Astrocyte of the spinal cord (primary cell): ENCODE measurements around the gene STX16.
A peak's percentile ranks its signal among the peaks of the same experiment; 100 is the strongest.

Experiments used
- DNase-seq: peaks from one replicate; pipeline ENCODE4 v3.0.0; 2011; ENCODE audit warnings: low read depth, low spot score
- H3K4me3 ChIP-seq: 2 replicates; pipeline ENCODE4 v1.5.1; 2011; ENCODE audit warnings: low read depth, mild to moderate bottlenecking, low read length, moderate library complexity
- in situ Hi-C: cut with HindIII; loops from 2 replicates; pipeline ENCODE4 v1.10.0; 2017; ENCODE audit warnings: low sequenced_read_pairs
- TF ChIP-seq, protein P1 (sequence below): IDR thresholded peaks from 2 replicates; pipeline ENCODE4 v1.5.1; 2012; ENCODE audit warnings: low read depth, mild to moderate bottlenecking, low read length, inconsistent platforms

The STX16 gene

DNA sequence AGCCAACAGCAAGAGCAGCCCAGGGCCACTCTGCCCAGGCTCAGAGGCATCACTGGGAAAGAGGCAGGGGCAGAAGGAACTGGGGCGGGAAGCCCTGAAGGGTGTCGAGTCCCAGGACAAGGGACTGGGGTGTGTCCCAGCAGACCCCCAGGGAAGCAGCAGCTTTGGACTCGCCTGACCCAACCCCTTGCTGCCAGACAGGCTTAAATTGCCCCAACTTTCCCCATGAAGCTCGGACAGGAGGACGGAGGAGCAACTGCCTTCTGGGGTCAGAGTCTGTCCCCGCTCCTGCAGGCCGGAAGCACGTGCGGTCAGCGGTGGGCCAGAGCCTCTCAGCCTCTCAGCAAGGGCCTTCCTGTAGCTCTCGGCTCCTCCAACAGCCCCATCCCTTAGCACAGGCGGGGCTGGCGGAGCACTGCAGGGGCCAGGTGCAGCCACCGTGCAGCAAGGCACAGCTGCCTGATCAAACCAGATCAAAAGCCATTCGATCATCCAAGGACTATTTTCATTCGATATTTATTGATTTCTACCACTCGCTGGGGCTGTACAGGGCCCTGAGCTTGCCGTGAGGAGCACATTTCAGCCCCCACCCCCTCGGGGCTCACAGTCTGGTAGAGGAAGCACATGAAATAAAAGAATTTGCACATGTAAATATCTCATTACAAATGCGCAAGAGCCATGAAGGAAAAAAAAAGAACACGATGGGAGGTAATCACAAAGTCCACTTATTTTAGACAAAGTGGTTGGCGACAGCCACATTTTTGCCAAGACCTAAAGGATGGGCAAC lies 31.8 kb upstream of the STX16 start:
- in situ Hi-C loops: no loop called here
- TF ChIP-seq, protein P1, sequence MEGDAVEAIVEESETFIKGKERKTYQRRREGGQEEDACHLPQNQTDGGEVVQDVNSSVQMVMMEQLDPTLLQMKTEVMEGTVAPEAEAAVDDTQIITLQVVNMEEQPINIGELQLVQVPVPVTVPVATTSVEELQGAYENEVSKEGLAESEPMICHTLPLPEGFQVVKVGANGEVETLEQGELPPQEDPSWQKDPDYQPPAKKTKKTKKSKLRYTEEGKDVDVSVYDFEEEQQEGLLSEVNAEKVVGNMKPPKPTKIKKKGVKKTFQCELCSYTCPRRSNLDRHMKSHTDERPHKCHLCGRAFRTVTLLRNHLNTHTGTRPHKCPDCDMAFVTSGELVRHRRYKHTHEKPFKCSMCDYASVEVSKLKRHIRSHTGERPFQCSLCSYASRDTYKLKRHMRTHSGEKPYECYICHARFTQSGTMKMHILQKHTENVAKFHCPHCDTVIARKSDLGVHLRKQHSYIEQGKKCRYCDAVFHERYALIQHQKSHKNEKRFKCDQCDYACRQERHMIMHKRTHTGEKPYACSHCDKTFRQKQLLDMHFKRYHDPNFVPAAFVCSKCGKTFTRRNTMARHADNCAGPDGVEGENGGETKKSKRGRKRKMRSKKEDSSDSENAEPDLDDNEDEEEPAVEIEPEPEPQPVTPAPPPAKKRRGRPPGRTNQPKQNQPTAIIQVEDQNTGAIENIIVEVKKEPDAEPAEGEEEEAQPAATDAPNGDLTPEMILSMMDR: no peak
- DNase-seq: peak; percentile 59
- no peak overlapping the region for H3K4me3 ChIP-seq

DNA sequence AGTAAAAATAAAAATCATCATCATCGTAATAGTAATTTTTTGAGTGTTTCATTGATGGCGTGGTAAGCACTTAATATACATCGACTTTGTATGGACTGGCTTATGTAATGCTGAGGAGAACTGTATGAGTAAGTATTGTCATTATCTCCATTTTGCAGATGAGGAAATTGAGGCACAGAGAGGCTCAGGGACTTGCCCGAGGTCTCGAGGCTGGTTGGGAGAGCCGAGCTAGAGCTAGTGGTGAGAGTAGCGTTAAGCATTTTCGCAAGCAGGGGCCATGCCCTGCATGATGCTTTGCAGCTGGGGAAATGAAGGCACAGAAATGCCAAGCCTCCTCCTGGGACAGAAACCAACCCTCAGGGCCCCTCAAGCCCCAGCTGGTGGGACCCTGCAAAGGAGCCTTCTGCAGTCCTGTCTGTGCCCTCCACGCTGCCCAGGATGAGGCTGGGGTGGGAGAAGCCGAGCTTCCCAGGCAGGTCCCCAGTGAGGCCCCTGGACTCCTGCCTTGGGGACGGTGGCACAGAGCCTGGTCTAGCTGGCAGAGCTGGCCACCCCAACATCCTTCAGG lies 31.1 kb upstream of the STX16 start:
- in situ Hi-C loops: no loop called here
- no peak overlapping the region for H3K4me3 ChIP-seq
- TF ChIP-seq, protein P1: no peak
- no peak for DNase-seq

DNA sequence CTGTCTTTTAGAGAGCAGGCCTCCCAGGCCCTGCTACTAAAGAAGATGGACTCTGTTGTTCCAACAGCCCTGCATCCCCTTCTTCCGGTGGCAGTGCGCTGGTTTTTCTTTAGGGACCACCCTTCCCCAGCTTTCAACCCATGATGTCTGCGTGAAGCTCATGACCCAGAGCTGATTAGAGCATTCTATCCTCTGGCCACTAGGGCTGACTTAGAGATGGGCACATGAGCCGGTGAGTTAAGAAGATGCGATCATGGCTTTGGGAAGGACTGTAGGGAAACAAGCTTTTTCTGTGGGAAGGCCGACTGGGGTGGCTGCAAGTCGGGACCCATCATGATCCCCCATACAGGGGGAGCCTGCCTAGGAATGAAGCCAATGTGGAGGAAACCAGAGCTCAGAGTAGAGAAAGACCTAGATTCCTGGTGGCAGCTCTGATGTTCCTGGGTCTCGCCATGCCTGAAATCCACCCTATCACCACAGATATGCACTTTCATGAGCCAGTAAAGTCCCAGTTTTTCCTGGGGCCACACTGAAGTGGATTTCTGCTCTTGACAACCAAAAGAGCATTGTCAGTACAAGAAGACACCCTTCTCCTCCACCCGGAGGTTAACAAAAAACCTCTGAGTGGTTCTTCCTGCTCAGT lies 29.1 kb upstream of the STX16 start:
- DNase-seq: no peak
- TF ChIP-seq, protein P1: peak; percentile 25
- in situ Hi-C loops: no loop called here
- H3K4me3 ChIP-seq: no peak overlapping the region

DNA sequence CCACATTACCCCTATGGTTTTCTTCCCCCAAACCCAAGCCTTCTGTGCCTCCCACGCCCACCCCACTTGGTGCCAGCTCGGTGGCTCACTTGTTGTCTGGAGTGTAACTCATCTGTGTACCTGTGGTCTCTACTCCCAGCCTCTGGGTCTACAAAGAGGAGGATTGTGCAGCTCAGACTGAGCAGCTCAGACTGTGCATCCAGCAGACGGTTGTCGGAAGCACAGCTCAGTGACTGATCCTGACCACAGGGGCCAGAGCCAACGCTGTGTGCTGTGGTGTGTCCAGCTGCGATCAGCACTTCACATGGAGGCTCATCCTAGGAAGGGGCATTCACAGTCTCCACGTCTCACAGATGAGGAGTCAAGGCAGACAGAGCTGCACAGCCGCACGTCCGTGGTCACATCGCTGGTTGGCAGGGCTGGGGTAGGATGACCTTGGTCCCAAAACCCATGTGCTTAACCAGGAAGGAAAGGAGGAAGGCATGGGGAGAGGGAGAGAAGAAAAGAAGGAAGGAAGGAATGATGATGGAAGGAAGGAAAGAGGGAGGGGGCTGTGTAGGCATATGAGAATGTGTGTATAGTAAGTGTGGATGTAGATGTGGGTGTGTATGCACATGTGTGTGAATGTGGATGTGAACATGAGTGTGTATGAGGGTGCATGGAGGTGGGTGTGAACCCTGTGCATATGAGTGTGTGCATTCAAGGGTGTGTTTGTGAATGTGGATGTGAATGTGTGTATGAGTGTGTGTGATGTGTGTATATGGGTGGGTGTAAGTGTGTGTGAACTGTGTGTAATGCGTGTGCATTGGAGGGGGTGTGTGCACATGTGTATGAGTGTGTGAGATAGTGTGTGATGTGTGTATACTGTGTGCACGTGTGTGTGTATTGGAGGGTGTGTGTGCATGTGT lies 28.2 kb upstream of the STX16 start:
- DNase-seq: peak; percentile 84
- TF ChIP-seq, protein P1: no peak
- in situ Hi-C loops: no loop called here
- H3K4me3 ChIP-seq: peak overlapping the region; percentile 20

DNA sequence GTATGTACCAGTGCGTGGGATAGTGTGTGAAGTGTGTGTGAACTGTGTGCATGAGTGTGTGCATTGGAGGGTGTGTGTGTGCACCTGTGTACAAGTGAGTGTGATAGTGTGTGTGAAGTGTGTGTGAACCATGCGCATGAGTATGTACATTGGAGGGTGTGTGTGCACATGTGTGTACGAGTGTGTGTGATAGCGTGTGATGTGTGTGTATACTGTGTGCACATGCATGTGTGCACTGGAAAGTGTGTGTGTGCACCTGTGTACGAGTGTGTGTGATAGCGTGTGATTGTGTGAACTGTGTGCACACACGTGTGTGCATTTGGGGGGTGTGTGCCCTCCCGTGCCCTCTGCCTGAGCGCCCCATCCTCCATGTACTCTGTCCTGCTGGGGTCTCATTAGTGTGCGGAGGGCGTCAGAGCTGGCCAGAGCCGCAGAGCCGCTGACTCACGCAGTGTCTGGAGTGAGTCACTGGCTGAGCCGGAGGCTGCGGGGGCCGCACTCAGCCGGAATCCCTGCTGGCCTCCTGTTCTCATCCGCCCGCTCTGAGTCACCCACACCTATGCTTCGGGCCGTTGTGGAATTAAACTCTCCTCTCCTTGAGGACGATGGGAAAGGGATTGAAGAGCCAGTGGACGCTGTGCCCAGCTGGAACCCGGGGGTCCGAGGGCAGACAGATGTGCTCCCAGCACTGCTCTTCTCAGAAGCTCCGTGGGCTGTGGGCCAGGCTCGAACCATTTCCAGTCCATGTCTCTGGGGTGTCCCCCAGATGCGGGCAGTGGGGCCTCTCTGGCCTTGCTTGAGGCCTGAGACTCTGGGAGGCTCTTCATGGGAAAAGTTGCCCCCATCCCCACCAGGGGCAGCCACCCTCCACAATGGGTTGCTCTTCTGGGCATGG lies 27.3 kb upstream of the STX16 start:
- in situ Hi-C loops: no loop called here
- H3K4me3 ChIP-seq: peak overlapping the region; percentile 20
- DNase-seq: peak; percentile 98
- TF ChIP-seq, protein P1: no peak
